ENCODE data around the gene ZMYND10. TPM values are rescaled to one million over a fixed set of nuclear protein-coding genes. Genes with fewer than 3 reads are reported as not detected.

ZMYND10 gene
- polyA plus RNA-seq, 1 of the 3 experiments (the other 2 are of a cell fraction), result 0.95 TPM

GRCh38 chr3:50330330-50330729 lies 15.2 kb downstream of the ZMYND10 start:
- no peak for DNase-seq
- no peak overlapping the region for H2AFZ ChIP-seq (ENCODE audit: low read depth)
- peaks cover 10% of the 10 kb centered on the region; the same call in 1 of the 2 replicates for H4K20me1 ChIP-seq (ENCODE audit: insufficient read depth)
- H3K27ac ChIP-seq (ENCODE audit: low read depth in 2 of 2, low read length in 1 of 2), result no peak overlapping the region
- no peak overlapping the region for H3K9ac ChIP-seq
- H3K4me3 ChIP-seq (ENCODE audit: low read depth in 2 of 2, low read length in 1 of 2), result no peak overlapping the region
- H3K4me2 ChIP-seq, result no peak overlapping the region
- peaks cover 5 to 25% of the 10 kb centered on the region in 2 experiments; a peak in 3 of 4 replicates for H3K4me1 ChIP-seq (ENCODE audit: control insufficient read depth in 1 of 2, insufficient read depth in 2 of 2, low read depth in 1 of 2, low read length in 1 of 2)
- TF ChIP-seq EP300 (IDR thresholded peaks at IDR 0.05; ENCODE audit: borderline replicate concordance in 1 of 2, low read depth in 1 of 2, low read length in 1 of 2), result no peak
- TF ChIP-seq FOXJ3 (CRISPR knock-in tag; IDR thresholded peaks at IDR 0.05), result no peak
- TF ChIP-seq USF2 (IDR thresholded peaks at IDR 0.05; ENCODE audit: borderline replicate concordance, low read depth, low read length), result no peak
- no peak for TF ChIP-seq CHD2 (IDR thresholded peaks at IDR 0.05; ENCODE audit: low read length, partially characterized antibody)
- TF ChIP-seq YY1 (IDR thresholded peaks at IDR 0.05; ENCODE audit: low read depth), result no peak
- TF ChIP-seq PBX3 (IDR thresholded peaks at IDR 0.05), result no peak
- TF ChIP-seq NFIC (IDR thresholded peaks at IDR 0.05; ENCODE audit: borderline replicate concordance), result no peak
- TF ChIP-seq RCOR1 (IDR thresholded peaks at IDR 0.05; ENCODE audit: low read length), result no peak
- TF ChIP-seq REST (IDR thresholded peaks at IDR 0.05; ENCODE audit: low read depth, low read length), result no peak
- H3K27me3 ChIP-seq (ENCODE audit: insufficient read depth), result no peaks in the 10 kb centered on the region
- H3F3A ChIP-seq (replicated peaks; ENCODE audit: insufficient read depth), result peaks cover 30% of the 10 kb centered on the region
- H3K36me3 ChIP-seq (replicated peaks in 1 of 2; ENCODE audit: control insufficient read depth in 1 of 2, insufficient read depth in 2 of 2, low read length in 1 of 2), result peaks cover 10 to 37% of the 10 kb centered on the region in 2 experiments
- CTCF ChIA-PET, result no interaction called here
- H3K79me2 ChIP-seq (ENCODE audit: insufficient read depth), result peaks cover 71% of the 10 kb centered on the region
- POLR2A ChIA-PET, result no interaction called here
- 89% methylated on average over 4 of the region's 10 CpGs for WGBS (ENCODE audit: low lambda C conversion rate)
- no peaks in the 10 kb centered on the region for H3K9me2 ChIP-seq
- no peaks in the 10 kb centered on the region for H3K9me3 ChIP-seq

Data from SK-N-SH (cell line).